H9 (cell line): ENCODE measurements around the gene SLC12A6. TPM values are rescaled to one million over a fixed set of nuclear protein-coding genes. Genes with fewer than 3 reads are reported as not detected.

Source experiments
- DNase-seq: peaks from one replicate; pipeline ENCODE4 v3.0.0-alpha.2; 2017
- H2AFZ ChIP-seq: one replicate; pipeline ENCODE4 v1.6.1; 2013; ENCODE audit warnings: mild to moderate bottlenecking, low read length, control low read depth, moderate library complexity
- H2AK5ac ChIP-seq: 2 replicates; pipeline ENCODE4 v1.6.1; 2013; ENCODE audit warnings: low read length, control low read depth, mixed read lengths; ENCODE audit not compliant: insufficient read length
- H2BK120ac ChIP-seq: one replicate; pipeline ENCODE4 v1.6.1; 2013; ENCODE audit warnings: low read depth, mild to moderate bottlenecking, low read length, control low read depth, inconsistent platforms; ENCODE audit not compliant: poor library complexity, severe bottlenecking
- H2BK12ac ChIP-seq: 2 replicates; pipeline ENCODE4 v1.6.1; 2013; ENCODE audit warnings: low read length, control low read depth, mixed read lengths, low read depth; ENCODE audit not compliant: insufficient read length
- H2BK15ac ChIP-seq: 2 replicates; pipeline ENCODE4 v1.6.1; 2013; ENCODE audit warnings: low read depth, low read length, control low read depth
- H2BK20ac ChIP-seq: one replicate; pipeline ENCODE4 v1.6.1; 2013; ENCODE audit warnings: low read depth, mild to moderate bottlenecking, low read length, control low read depth, inconsistent platforms; ENCODE audit not compliant: poor library complexity, severe bottlenecking
- H2BK5ac ChIP-seq: 2 replicates; pipeline ENCODE4 v1.6.1; 2013; ENCODE audit warnings: low read length, control low read depth, mixed read lengths; ENCODE audit not compliant: insufficient read length
- H3K14ac ChIP-seq: 2 replicates; pipeline ENCODE4 v1.6.1; 2013; ENCODE audit warnings: low read length, control low read depth; ENCODE audit not compliant: insufficient read depth
- H3K18ac ChIP-seq: 2 replicates; pipeline ENCODE4 v1.6.1; 2013; ENCODE audit warnings: low read depth, mild to moderate bottlenecking, mixed read lengths, low read length, control low read depth; ENCODE audit not compliant: insufficient read length
- H3K23ac ChIP-seq: 2 replicates; pipeline ENCODE4 v1.6.1; 2013; ENCODE audit warnings: low read length, control low read depth, mixed read lengths, low read depth; ENCODE audit not compliant: insufficient read length
- H3K23me2 ChIP-seq: 2 replicates; pipeline ENCODE4 v1.6.1; 2013; ENCODE audit warnings: low read depth, mild to moderate bottlenecking, mixed read lengths, low read length, control low read depth; ENCODE audit not compliant: insufficient read length, poor library complexity, severe bottlenecking
- H3K27ac ChIP-seq: 2 replicates; pipeline ENCODE4 v1.5.1; 2013; ENCODE audit warnings: low read length, control low read depth, mixed read lengths, low read depth; ENCODE audit not compliant: insufficient read length
- H3K27me3 ChIP-seq: 2 replicates; pipeline ENCODE4 v1.6.1; 2013; ENCODE audit warnings: low read length, control low read depth, inconsistent platforms; ENCODE audit not compliant: insufficient read depth
- H3K4ac ChIP-seq: 2 replicates; pipeline ENCODE4 v1.6.1; 2013; ENCODE audit warnings: low read depth, mild to moderate bottlenecking, control low read depth, inconsistent platforms, low read length, moderate library complexity
- H3K4me1 ChIP-seq: 2 replicates; pipeline ENCODE4 v1.6.1; 2013; ENCODE audit warnings: low read length, control low read depth, inconsistent platforms; ENCODE audit not compliant: insufficient read depth
- H3K4me2 ChIP-seq: 2 replicates; pipeline ENCODE4 v1.6.1; 2013; ENCODE audit warnings: low read length, control low read depth, mixed read lengths; ENCODE audit not compliant: insufficient read length, insufficient read depth
- H3K56ac ChIP-seq: 2 replicates; pipeline ENCODE4 v1.6.1; 2013; ENCODE audit warnings: low read depth, mild to moderate bottlenecking, mixed read lengths, low read length, control low read depth; ENCODE audit not compliant: insufficient read length
- H3K79me1 ChIP-seq: 2 replicates; pipeline ENCODE4 v1.6.1; 2013; ENCODE audit warnings: low read depth, mild to moderate bottlenecking, moderate library complexity, low read length, control low read depth, inconsistent platforms; ENCODE audit not compliant: insufficient read depth, poor library complexity, severe bottlenecking
- H3K79me2 ChIP-seq: 2 replicates; pipeline ENCODE4 v1.6.1; 2013; ENCODE audit warnings: low read length, control low read depth, inconsistent platforms; ENCODE audit not compliant: insufficient read depth
- H3K9ac ChIP-seq: 2 replicates; pipeline ENCODE4 v1.6.1; 2013; ENCODE audit warnings: low read length, control low read depth, mixed read lengths; ENCODE audit not compliant: insufficient read length; ENCODE audit errors: extremely low read depth
- H3K9me3 ChIP-seq: one replicate; pipeline ENCODE4 v1.6.1; 2013; ENCODE audit warnings: low read depth, low read length, inconsistent platforms; ENCODE audit not compliant: control insufficient read depth
- H3T11ph ChIP-seq: one replicate; pipeline ENCODE4 v1.6.1; 2013; ENCODE audit warnings: mild to moderate bottlenecking, low read length, control low read depth, inconsistent platforms
- H4K20me1 ChIP-seq: one replicate; pipeline ENCODE4 v1.6.1; 2013; ENCODE audit not compliant: control insufficient read depth, insufficient read length, insufficient read depth
- H4K5ac ChIP-seq: 2 replicates; pipeline ENCODE4 v1.6.1; 2013; ENCODE audit warnings: low read depth, mild to moderate bottlenecking, mixed read lengths, low read length, control low read depth; ENCODE audit not compliant: insufficient read length
- H4K8ac ChIP-seq: replicated peaks from 2 replicates; pipeline ENCODE4 v1.6.1; 2013; ENCODE audit warnings: low read length, control low read depth, mixed read lengths, low read depth; ENCODE audit not compliant: insufficient read length
- H4K91ac ChIP-seq: 2 replicates; pipeline ENCODE4 v1.6.1; 2013; ENCODE audit warnings: low read depth, mild to moderate bottlenecking, moderate library complexity, mixed read lengths, low read length, control low read depth; ENCODE audit not compliant: insufficient read length
- H3K27ac Mint-ChIP-seq, 3 experiments: 2 replicates in 2 of 3; 3 replicates in 1 of 3; pipeline ENCODE4 v1.8.0; 2020 to 2021; ENCODE audit warnings: mixed read lengths in 3 of 3, mild to moderate bottlenecking in 1 of 3, moderate library complexity in 1 of 3
- H3K27me3 Mint-ChIP-seq: 2 replicates; pipeline ENCODE4 v1.8.0; 2021; ENCODE audit warnings: low read depth, mild to moderate bottlenecking, moderate library complexity, mixed read lengths
- H3K36me3 Mint-ChIP-seq, 3 experiments: 2 replicates in 2 of 3; 3 replicates in 1 of 3; pipeline ENCODE4 v1.8.0; 2020 to 2021; ENCODE audit warnings: low read depth in 3 of 3, mixed read lengths in 3 of 3; ENCODE audit not compliant: insufficient read depth in 1 of 3
- H3K4me1 Mint-ChIP-seq, 2 experiments: 2 replicates each; pipeline ENCODE4 v1.8.0; 2020; ENCODE audit warnings: mixed read lengths in 2 of 2
- H3K4me3 Mint-ChIP-seq, 2 experiments: 2 replicates in 1 of 2; 3 replicates in 1 of 2; pipeline ENCODE4 v1.8.0; 2020 to 2021; ENCODE audit warnings: mild to moderate bottlenecking in 2 of 2, mixed read lengths in 2 of 2, moderate library complexity in 1 of 2
- H3K9me3 Mint-ChIP-seq, 2 experiments: 2 replicates in 1 of 2; 3 replicates in 1 of 2; pipeline ENCODE4 v1.8.0; 2020; ENCODE audit warnings: mild to moderate bottlenecking in 2 of 2, mixed read lengths in 2 of 2, moderate library complexity in 1 of 2
- CTCF ChIP-seq: fragments of 200-600 bp; sonication (generic); conservative IDR thresholded peaks from 3 replicates; pipeline ENCODE4 v1.8.0; 2021; ENCODE audit warnings: antibody characterized with exemption, mild to moderate bottlenecking
- WGBS: extraction: QIAGEN DNeasy Blood & Tissue Kit; methylation state at CpG from one replicate; pipeline ENCODE4 v1.1.7; 2013; ENCODE audit warnings: missing lambda C conversion rate, low lambda C conversion rate, mixed read lengths; ENCODE audit not compliant: insufficient read length; ENCODE audit errors: extremely low coverage; 5-methylcytosine and 5-hydroxymethylcytosine counted together
- total RNA-seq: library from RNA; stranded (reverse); gene quantifications from 2 replicates; pipeline ENCODE4 v1.2.1, GENCODE V29; 2021

Gene SLC12A6
- total RNA-seq, 1 experiment from 2014 or later, result 11.1 TPM

GRCh38 chr15:34259566-34259965, 78.0 kb downstream of the SLC12A6 start:
- no peak for TF ChIP-seq CTCF
- Histone ChIP-seq H2BK20ac (no peak overlapping the region), H3K4ac (no peak overlapping the region), H3K79me1 (no peaks in the 10 kb centered on the region), H3K4me2 (no peak overlapping the region), H3K27ac (no peak overlapping the region), H3K23ac (no peak overlapping the region), H2BK12ac (no peak overlapping the region), H3K23me2 (no peaks in the 10 kb centered on the region), H3K27me3 (no peaks in the 10 kb centered on the region), H3K14ac (no peak overlapping the region), H4K8ac (no peak overlapping the region), H2AFZ (no peak overlapping the region), H4K91ac (no peak overlapping the region), H3K56ac (no peak overlapping the region), H2BK5ac (no peak overlapping the region), H4K5ac (no peak overlapping the region), H3K9me3 (no peaks in the 10 kb centered on the region), H3K9ac (no peak overlapping the region), H3K18ac (no peak overlapping the region), H3K4me1 (no peaks in the 10 kb centered on the region), H2AK5ac (no peak overlapping the region), H3K79me2 (no peaks in the 10 kb centered on the region), H4K20me1 (no peaks in the 10 kb centered on the region), H3T11ph (no peak overlapping the region), H2BK120ac (no peak overlapping the region), H2BK15ac (no peak overlapping the region)
- DNase-seq, result no peak
- no peaks in the 10 kb centered on the region for H3K36me3 Mint-ChIP-seq
- H3K4me3 Mint-ChIP-seq, result no peak overlapping the region
- no peaks in the 10 kb centered on the region for H3K4me1 Mint-ChIP-seq
- no peaks in the 10 kb centered on the region for H3K9me3 Mint-ChIP-seq
- H3K27me3 Mint-ChIP-seq, result no peaks in the 10 kb centered on the region
- no peak overlapping the region; a peak in 1 of 7 replicates for H3K27ac Mint-ChIP-seq
- WGBS, result no CpG with 5 or more reads among the region's 3 CpGs
